OCI-LY7 (cell line): Measurements from ENCODE around the gene NDUFS4. TPM values are rescaled to one million over a fixed set of nuclear protein-coding genes. Genes with fewer than 3 reads are reported as not detected.

Experiments
- BruUV-seq: library from RNA; stranded (reverse); fragments of 400-500 nt; replicated peaks from 2 replicates; lab custom pipeline; 2021; lab: Mats Ljungman, UMichigan
- CTCF ChIA-PET: fragments of 300-600 bp; sonication (Branson Sonifier 250); formaldehyde crosslinking; loops from one replicate; lab custom pipeline; 2022; ENCODE audit warnings: antibody characterized with exemption; ENCODE audit not compliant: unreplicated experiment; lab: Charles Lee
- POLR2A ChIA-PET: fragments of 300-600 bp; sonication (Branson Sonifier 250); formaldehyde crosslinking; loops from one replicate; lab custom pipeline; 2022; ENCODE audit warnings: antibody characterized with exemption; lab: Charles Lee
- DNase-seq: peaks from one replicate; pipeline ENCODE4 v3.0.0-alpha.2; 2015; ENCODE audit warnings: low spot score
- H2AFZ ChIP-seq: fragments of 200-600 bp; sonication (generic), shearing (Covaris generic); 2 replicates; pipeline ENCODE4 v1.6.1; 2014; ENCODE audit warnings: mild to moderate bottlenecking, antibody characterized with exemption, low read length, moderate library complexity
- H3K27ac ChIP-seq: fragments of 200-600 bp; sonication (generic); 2 replicates; pipeline ENCODE4 v1.5.1; 2014; ENCODE audit warnings: mixed run types, low read depth, mild to moderate bottlenecking, moderate library complexity, low read length, inconsistent platforms; ENCODE audit not compliant: poor library complexity, severe bottlenecking
- H3K36me3 ChIP-seq: fragments of 200-600 bp; sonication (generic); 2 replicates; pipeline ENCODE4 v1.6.1; 2014; ENCODE audit warnings: mild to moderate bottlenecking, antibody characterized with exemption, low read length, moderate library complexity, mixed read lengths; ENCODE audit not compliant: insufficient read depth
- H3K4me1 ChIP-seq: fragments of 200-600 bp; sonication (generic); 2 replicates; pipeline ENCODE4 v1.5.1; 2014; ENCODE audit warnings: mild to moderate bottlenecking, low read length; ENCODE audit not compliant: insufficient read depth, poor library complexity, severe bottlenecking
- H3K4me2 ChIP-seq: fragments of 200-600 bp; sonication (generic); 2 replicates; pipeline ENCODE4 v1.6.1; 2014; ENCODE audit warnings: mild to moderate bottlenecking, low read length
- H3K4me3 ChIP-seq: fragments of 200-600 bp; sonication (generic); 2 replicates; pipeline ENCODE4 v1.5.1; 2014; ENCODE audit warnings: mild to moderate bottlenecking, low read depth, low read length; ENCODE audit not compliant: poor library complexity, severe bottlenecking
- H3K79me2 ChIP-seq: fragments of 200-600 bp; sonication (generic); 2 replicates; pipeline ENCODE4 v1.6.1; 2016; ENCODE audit warnings: low read depth, mild to moderate bottlenecking, low read length, moderate library complexity, mixed read lengths; ENCODE audit not compliant: insufficient read depth
- H3K9me2 ChIP-seq: fragments of 200-600 bp; sonication (generic); 2 replicates; pipeline ENCODE4 v1.6.1; 2016; ENCODE audit warnings: mild to moderate bottlenecking, low read length, mixed read lengths; ENCODE audit not compliant: insufficient read depth
- H3K9me3 ChIP-seq: fragments of 200-600 bp; sonication (generic); 2 replicates; pipeline ENCODE4 v1.6.1; 2014; ENCODE audit warnings: mild to moderate bottlenecking, mixed run types, low read length, mixed read lengths
- H4K20me1 ChIP-seq: fragments of 200-600 bp; sonication (generic); 2 replicates; pipeline ENCODE4 v1.6.1; 2014; ENCODE audit warnings: mild to moderate bottlenecking, antibody characterized with exemption, low read length, moderate library complexity, mixed read lengths; ENCODE audit not compliant: insufficient read depth
- CTCF ChIP-seq: fragments of 200-600 bp; sonication (generic); conservative IDR thresholded peaks from 2 replicates; pipeline ENCODE4 v1.5.1; 2014; ENCODE audit warnings: mild to moderate bottlenecking, antibody characterized with exemption, low read length, moderate library complexity, mixed read lengths
- EZH2phosphoT487 ChIP-seq: fragments of 200-600 bp; sonication (generic); IDR thresholded peaks from 2 replicates; pipeline ENCODE4 v1.6.1; 2018; ENCODE audit warnings: low read depth, borderline replicate concordance, mild to moderate bottlenecking, mixed run types, antibody characterized with exemption, low read length, moderate library complexity, mixed read lengths
- intact Hi-C: fragments of 100-400 bp; cut with micrococcal nuclease; formaldehyde crosslinking; loops from one replicate; pipeline ENCODE4 v1.10.0; 2022; ENCODE audit not compliant: unreplicated experiment
- total RNA-seq, 2 experiments: library from RNA; depleted of rRNA in 1 of 2; stranded (reverse); fragments of >200 nt in 1 of 2; shearing (Covaris generic) in 1 of 2; gene quantifications; 2 replicates each; pipeline ENCODE4 v1.2.3, GENCODE V29; 2014 to 2022

NDUFS4 gene
- total RNA-seq, 2 experiments from 2014 or later: 35.1 to 57.2 TPM

GRCh38 chr5:53590759-53591158 lies 30.3 kb downstream of the NDUFS4 start:
- DNase-seq: no peak
- H3K79me2 ChIP-seq: peaks cover 26% of the 10 kb centered on the region
- CTCF ChIA-PET: no interaction called here

GRCh38 chr5:53594419-53594818 lies 34.0 kb downstream of the NDUFS4 start:
- TF ChIP-seq EZH2phosphoT487 (no peak), CTCF (no peak)
- BruUV-seq: no TSS peak

More at GRCh38 chr5:53590759-53591158, 30.3 kb downstream of the NDUFS4 start:
- Histone ChIP-seq H3K36me3 (no peaks in the 10 kb centered on the region), H3K4me3 (no peak overlapping the region), H3K27ac (no peak overlapping the region), H3K4me2 (no peak overlapping the region), H3K4me1 (no peaks in the 10 kb centered on the region), H2AFZ (no peak overlapping the region), H4K20me1 (peaks cover 12% of the 10 kb centered on the region), H3K9me3 (no peaks in the 10 kb centered on the region), H3K9me2 (no peaks in the 10 kb centered on the region)
- BruUV-seq: no TSS peak
- TF ChIP-seq CTCF (no peak), EZH2phosphoT487 (no peak)
- intact Hi-C loops: no loop called here
- POLR2A ChIA-PET: no interaction called here

GRCh38 chr5:53597894-53598293 lies 37.5 kb downstream of the NDUFS4 start:
- Histone ChIP-seq H3K79me2 (peaks cover 23% of the 10 kb centered on the region; the same call in 1 of the 2 replicates), H3K9me2 (no peaks in the 10 kb centered on the region), H3K4me2 (no peak overlapping the region), H3K36me3 (no peaks in the 10 kb centered on the region), H3K9me3 (peaks cover 10% of the 10 kb centered on the region; the same call in 1 of the 2 replicates), H3K4me3 (no peak overlapping the region), H4K20me1 (peaks cover 7% of the 10 kb centered on the region; the same call in 1 of the 2 replicates), H3K4me1 (no peaks in the 10 kb centered on the region), H2AFZ (no peak overlapping the region), H3K27ac (no peak overlapping the region)
- BruUV-seq: no TSS peak
- CTCF ChIA-PET: no interaction called here
- TF ChIP-seq CTCF (no peak), EZH2phosphoT487 (no peak)
- DNase-seq: no peak
- POLR2A ChIA-PET: interaction anchor here (0.6 kb wide), 1 partner anchor 543 kb away, joined by 3 read pairs; no protein-coding TSS in a partner anchor
- intact Hi-C loops: no loop called here

More at GRCh38 chr5:53594419-53594818, 34.0 kb downstream of the NDUFS4 start:
- Histone ChIP-seq H3K79me2 (peaks cover 29% of the 10 kb centered on the region; the same call in 1 of the 2 replicates), H3K4me3 (no peak overlapping the region), H3K36me3 (no peaks in the 10 kb centered on the region), H3K9me2 (no peaks in the 10 kb centered on the region), H3K27ac (no peak overlapping the region), H2AFZ (no peak overlapping the region), H3K4me2 (no peak overlapping the region), H3K4me1 (no peaks in the 10 kb centered on the region), H4K20me1 (peaks cover 12% of the 10 kb centered on the region), H3K9me3 (peaks cover 7% of the 10 kb centered on the region; the same call in 1 of the 2 replicates)
- intact Hi-C loops: no loop called here
- DNase-seq: no peak
- ChIA-PET POLR2A (no interaction called here), CTCF (no interaction called here)
